ENCODE data around the gene MYL12A.
"Not testable (repeated sequence)": the region's sequence is repeated elsewhere in the genome, so short reads cannot be mapped to it uniquely, and the experiment has no call there.

MYL12A gene

DNA sequence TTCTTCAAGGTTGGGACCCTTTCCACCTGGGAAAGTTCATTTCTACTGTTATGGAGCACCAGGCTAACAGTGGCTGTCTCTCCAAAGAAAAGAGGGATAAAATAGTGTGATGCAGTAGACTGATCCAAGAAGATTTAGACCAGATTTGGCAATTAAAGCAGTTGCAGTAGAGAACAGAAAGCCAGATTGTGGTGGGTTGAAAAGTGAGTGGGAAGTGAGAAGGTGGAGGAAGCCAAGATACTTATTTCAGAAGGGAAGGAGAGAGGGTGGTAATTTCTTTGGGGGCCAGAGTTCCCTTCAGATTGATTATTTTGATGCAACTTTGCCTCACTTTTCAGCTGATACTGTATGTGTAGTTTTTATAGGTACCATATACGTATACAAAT, 22.3 kb downstream of the MYL12A start:
- Histone ChIP-seq H2AFZ (ENCODE audit: low read depth, low read length) (no peak overlapping the region), H3K79me2 (ENCODE audit: insufficient read depth, low read length) (peaks cover 89% of the 10 kb centered on the region), H3K9ac (ENCODE audit: low read depth, low read length) (no peak overlapping the region), H3K9me3 (ENCODE audit: insufficient read depth, low read length, severe bottlenecking) (no peaks in the 10 kb centered on the region), H4K20me1 (ENCODE audit: insufficient read depth, low read length) (peaks cover 65% of the 10 kb centered on the region), H3K4me3 (ENCODE audit: low read depth in 1 of 2, low read length in 2 of 2) (no peak overlapping the region), H3K4me1 (ENCODE audit: insufficient read depth, low read length) (peaks cover 14% of the 10 kb centered on the region; the same call in 1 of the 2 replicates), H3K4me2 (ENCODE audit: insufficient read depth, low read length) (no peak overlapping the region), H3K27ac (ENCODE audit: low read length) (no peak overlapping the region), H3K27me3 (ENCODE audit: insufficient read depth, low read length, poor library complexity) (no peaks in the 10 kb centered on the region), H3K36me3 (ENCODE audit: insufficient read depth, low read length) (peaks cover 26% of the 10 kb centered on the region)
- ATAC-seq (ENCODE audit: insufficient read depth, low read depth) (no peak), DNase-seq (no peak)
- TF ChIP-seq EZH2 (IDR thresholded peaks at IDR 0.05; ENCODE audit: borderline replicate concordance, low read depth, low read length, severe bottlenecking) (no peak), CTCF (IDR thresholded peaks at IDR 0.05; ENCODE audit: borderline replicate concordance, extremely low read depth, low read length, poor library complexity, severe bottlenecking) (no peak)

DNA sequence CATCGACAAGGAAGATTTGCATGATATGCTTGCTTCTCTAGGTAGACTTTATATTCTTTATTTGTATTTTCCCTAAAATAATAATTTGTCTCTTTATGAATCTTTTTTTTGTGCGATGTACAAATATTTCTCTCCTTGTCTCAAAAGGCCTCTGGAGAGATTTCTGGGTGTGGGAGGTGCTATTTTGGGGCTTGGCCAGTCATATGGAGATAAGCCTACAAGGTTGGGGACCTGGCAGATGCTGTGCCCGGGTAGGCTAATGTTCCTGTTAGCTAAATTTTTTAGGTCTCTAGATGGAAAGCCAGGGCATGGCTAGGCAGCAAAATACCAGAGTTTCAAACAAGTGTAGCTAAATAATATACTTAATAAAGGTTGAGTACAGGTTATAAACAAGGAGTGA, 25.4 kb downstream of the MYL12A start:
- DNase-seq (no peak), ATAC-seq (ENCODE audit: insufficient read depth, low read depth) (no peak)
- Histone ChIP-seq H3K4me2 (ENCODE audit: insufficient read depth, low read length) (no peak overlapping the region), H3K79me2 (ENCODE audit: insufficient read depth, low read length) (peaks cover 59% of the 10 kb centered on the region), H3K27me3 (ENCODE audit: insufficient read depth, low read length, poor library complexity) (no peaks in the 10 kb centered on the region), H3K4me3 (ENCODE audit: low read depth in 1 of 2, low read length in 2 of 2) (no peak overlapping the region), H3K9me3 (ENCODE audit: insufficient read depth, low read length, severe bottlenecking) (no peaks in the 10 kb centered on the region), H3K27ac (ENCODE audit: low read length) (no peak overlapping the region), H3K9ac (ENCODE audit: low read depth, low read length) (no peak overlapping the region), H2AFZ (ENCODE audit: low read depth, low read length) (no peak overlapping the region), H3K4me1 (ENCODE audit: insufficient read depth, low read length) (no peaks in the 10 kb centered on the region), H3K36me3 (ENCODE audit: insufficient read depth, low read length) (peaks cover 56% of the 10 kb centered on the region), H4K20me1 (ENCODE audit: insufficient read depth, low read length) (peaks cover 36% of the 10 kb centered on the region)
- TF ChIP-seq CTCF (IDR thresholded peaks at IDR 0.05; ENCODE audit: borderline replicate concordance, extremely low read depth, low read length, poor library complexity, severe bottlenecking) (no peak), EZH2 (IDR thresholded peaks at IDR 0.05; ENCODE audit: borderline replicate concordance, low read depth, low read length, severe bottlenecking) (no peak)

- not testable (repeated sequence) for H3K27ac ChIP-seq (ENCODE audit: low read length); H3K4me2 ChIP-seq (ENCODE audit: insufficient read depth, low read length)
- H3K36me3 ChIP-seq (ENCODE audit: insufficient read depth, low read length) = peaks cover 56% of the 10 kb centered on the region
Measured at GRCh38 chr18:3277643-3278213, 30.1 kb downstream of the MYL12A start.

DNA sequence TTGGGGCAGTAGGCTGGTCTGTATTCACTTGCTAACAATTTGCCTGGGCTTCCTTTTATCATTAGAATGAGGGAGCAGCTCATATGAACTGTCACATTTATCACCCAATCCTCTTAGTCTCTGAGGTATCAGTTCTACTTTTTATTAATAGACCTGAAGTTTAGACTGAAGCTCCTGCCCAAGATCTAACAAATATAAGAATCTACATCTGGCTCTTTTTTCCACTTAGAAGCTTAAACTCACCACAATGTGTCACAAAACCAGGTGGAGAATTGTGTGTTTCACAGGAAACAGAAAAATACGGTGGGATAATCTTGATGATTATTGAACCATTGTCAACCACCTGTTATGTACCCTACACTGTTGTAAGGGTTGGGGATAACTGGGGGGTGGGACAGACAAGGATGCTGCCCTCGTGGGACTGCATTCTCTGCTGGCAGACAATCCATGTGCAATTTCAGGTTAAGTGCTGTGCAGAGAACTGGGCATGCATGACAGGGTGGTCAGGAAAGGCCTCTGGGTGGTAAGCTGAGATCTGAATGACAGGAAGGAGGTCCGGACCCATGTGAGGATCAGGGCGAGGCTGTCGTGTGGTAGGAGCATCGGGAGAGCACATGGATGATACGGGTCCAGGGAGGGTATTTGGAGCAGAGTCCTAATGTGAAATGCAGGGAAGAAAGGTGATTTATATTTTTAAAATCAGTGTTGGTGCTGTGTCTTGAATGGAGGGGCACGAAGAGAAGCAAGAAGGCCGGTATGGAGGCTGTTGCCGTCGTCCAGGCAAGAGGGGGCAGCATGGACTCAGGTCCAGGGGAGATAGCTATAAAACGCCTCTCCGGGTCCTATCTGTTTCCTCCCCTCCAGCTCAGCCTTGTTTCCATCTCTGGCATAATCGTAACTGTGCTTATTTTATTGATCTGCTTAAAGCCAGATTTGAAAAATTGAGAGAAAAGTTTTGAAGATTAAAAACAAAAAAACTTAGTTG, 31.9 kb downstream of the MYL12A start:
- ATAC-seq (ENCODE audit: insufficient read depth, low read depth) (peak; percentile 31; the same call in 1 of the 3 replicates), DNase-seq (no peak)
- Histone ChIP-seq H3K4me1 (ENCODE audit: insufficient read depth, low read length) (no peaks in the 10 kb centered on the region), H3K9me3 (ENCODE audit: insufficient read depth, low read length, severe bottlenecking) (no peaks in the 10 kb centered on the region), H3K27me3 (ENCODE audit: insufficient read depth, low read length, poor library complexity) (no peaks in the 10 kb centered on the region), H3K4me3 (ENCODE audit: low read depth in 1 of 2, low read length in 2 of 2) (no peak overlapping the region), H3K4me2 (ENCODE audit: insufficient read depth, low read length) (no peak overlapping the region), H3K79me2 (ENCODE audit: insufficient read depth, low read length) (0 out of 2 replicates have a peak, but pooled peaks cover 2% of the 10 kb centered on the region), H3K27ac (ENCODE audit: low read length) (no peak overlapping the region), H3K9ac (ENCODE audit: low read depth, low read length) (no peak overlapping the region), H4K20me1 (ENCODE audit: insufficient read depth, low read length) (no peaks in the 10 kb centered on the region), H2AFZ (ENCODE audit: low read depth, low read length) (no peak overlapping the region), H3K36me3 (ENCODE audit: insufficient read depth, low read length) (peaks cover 41% of the 10 kb centered on the region)
- TF ChIP-seq EZH2 (IDR thresholded peaks at IDR 0.05; ENCODE audit: borderline replicate concordance, low read depth, low read length, severe bottlenecking) = no peak
- TF ChIP-seq CTCF (IDR thresholded peaks at IDR 0.05; ENCODE audit: borderline replicate concordance, extremely low read depth, low read length, poor library complexity, severe bottlenecking) = no peak

More at GRCh38 chr18:3277643-3278213, 30.1 kb downstream of the MYL12A start:
- not testable (repeated sequence) for ATAC-seq (ENCODE audit: insufficient read depth, low read depth); H3K9ac ChIP-seq (ENCODE audit: low read depth, low read length); H3K4me1 ChIP-seq (ENCODE audit: insufficient read depth, low read length); H2AFZ ChIP-seq (ENCODE audit: low read depth, low read length); H3K27me3 ChIP-seq (ENCODE audit: insufficient read depth, low read length, poor library complexity); H3K4me3 ChIP-seq (ENCODE audit: low read depth in 1 of 2, low read length in 2 of 2); H3K9me3 ChIP-seq (ENCODE audit: insufficient read depth, low read length, severe bottlenecking); DNase-seq; H4K20me1 ChIP-seq (ENCODE audit: insufficient read depth, low read length)
- peaks cover 12% of the 10 kb centered on the region for H3K79me2 ChIP-seq (ENCODE audit: insufficient read depth, low read length)
